H1 (cell line): ENCODE results near the gene TOB1. TPM values are rescaled to one million over a fixed set of nuclear protein-coding genes. Genes with fewer than 3 reads are reported as not detected.

ENCODE experiments used
- polyA plus RNA-seq, 7 experiments: library from polyadenylated mRNA; depleted of rRNA in 3 of 7; stranded (reverse) in 5 of 7; unstranded in 2 of 7; fragments of >200 nt in 5 of 7; fragments of 200-250 nt in 2 of 7; gene quantifications; 1 replicate in 5 of 7; 2 replicates in 1 of 7; 4 replicates in 1 of 7; pipeline versions ENCODE4 v1.2.1 to v1.2.3, GENCODE V29; 2011 to 2013; ENCODE audit warnings: missing spikeins in 2 of 7, mixed read lengths in 2 of 7
- total RNA-seq: library from RNA; stranded (reverse); fragmentation: NEBNext Ultra II Directional; extraction: Animal tissue kit (Norgen Biotek cat#: 25700); gene quantifications from 2 replicates; pipeline ENCODE4 v1.2.1, GENCODE V29; 2021
- TF ChIP-seq, protein P1 (sequence below), 3 experiments: IDR thresholded peaks; 1 replicate in 2 of 3; 2 replicates in 1 of 3; pipeline versions ENCODE4 v1.5.1 to v1.6.1; 2011; ENCODE audit warnings: low read length in 3 of 3, mild to moderate bottlenecking in 3 of 3, inconsistent platforms in 2 of 3, low read depth in 1 of 3, moderate library complexity in 1 of 3; ENCODE audit not compliant: insufficient read depth in 1 of 3; ENCODE audit errors: control extremely low read depth in 1 of 3

Gene TOB1
- total and polyA plus RNA-seq, 2 of the 8 experiments (the other 6 are each of a cell fraction or from before 2014, with no cell fraction given), result 14.4 to 20.8 TPM

DNA sequence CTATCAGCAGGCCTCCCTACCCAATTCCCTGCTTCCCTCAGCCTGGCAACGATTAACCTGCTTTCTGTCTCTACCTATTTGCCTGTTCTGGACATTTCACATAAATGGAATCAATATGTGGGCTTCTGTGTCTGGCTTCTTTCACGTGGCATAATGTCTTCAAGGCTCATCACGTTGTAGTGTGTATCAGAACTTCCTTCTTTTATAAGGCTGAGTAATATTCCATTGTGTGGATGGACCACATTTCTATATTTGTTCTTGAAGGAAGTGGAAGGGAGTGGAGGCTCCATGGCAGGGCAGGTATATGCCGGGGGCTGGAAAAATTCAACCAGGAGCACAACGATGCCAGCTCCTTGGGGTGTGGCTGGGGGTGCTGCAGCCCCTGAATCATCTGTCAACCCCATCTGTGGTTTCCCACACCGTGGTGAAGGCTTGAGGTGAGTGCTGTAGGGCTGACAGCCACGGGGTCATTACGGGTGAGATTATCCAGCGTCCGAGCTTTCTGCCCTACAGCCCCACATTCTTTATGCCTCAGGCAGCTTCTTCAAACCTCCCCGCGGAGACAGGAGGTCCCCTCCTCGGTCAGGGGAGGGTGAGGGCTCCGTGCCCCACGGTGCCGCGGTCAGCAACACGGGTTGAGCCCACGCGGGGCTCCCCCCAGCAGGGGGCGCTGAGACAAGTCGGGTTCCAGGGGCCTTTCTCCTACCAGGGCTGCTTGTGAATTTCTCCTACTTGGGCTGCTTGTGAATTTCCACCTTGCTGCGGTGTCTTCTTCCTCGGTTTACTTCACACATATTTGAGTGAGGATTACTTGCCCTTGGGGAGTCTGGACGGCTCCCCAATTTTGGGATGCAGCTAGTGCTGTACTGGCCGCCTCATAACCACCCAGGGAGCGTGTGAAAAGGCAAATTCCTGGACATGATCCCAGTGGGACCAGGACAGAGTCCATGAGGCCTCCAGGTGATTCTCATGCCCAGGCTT is 49.1 kb downstream of the TOB1 start (continued):
- TF ChIP-seq, protein P1, sequence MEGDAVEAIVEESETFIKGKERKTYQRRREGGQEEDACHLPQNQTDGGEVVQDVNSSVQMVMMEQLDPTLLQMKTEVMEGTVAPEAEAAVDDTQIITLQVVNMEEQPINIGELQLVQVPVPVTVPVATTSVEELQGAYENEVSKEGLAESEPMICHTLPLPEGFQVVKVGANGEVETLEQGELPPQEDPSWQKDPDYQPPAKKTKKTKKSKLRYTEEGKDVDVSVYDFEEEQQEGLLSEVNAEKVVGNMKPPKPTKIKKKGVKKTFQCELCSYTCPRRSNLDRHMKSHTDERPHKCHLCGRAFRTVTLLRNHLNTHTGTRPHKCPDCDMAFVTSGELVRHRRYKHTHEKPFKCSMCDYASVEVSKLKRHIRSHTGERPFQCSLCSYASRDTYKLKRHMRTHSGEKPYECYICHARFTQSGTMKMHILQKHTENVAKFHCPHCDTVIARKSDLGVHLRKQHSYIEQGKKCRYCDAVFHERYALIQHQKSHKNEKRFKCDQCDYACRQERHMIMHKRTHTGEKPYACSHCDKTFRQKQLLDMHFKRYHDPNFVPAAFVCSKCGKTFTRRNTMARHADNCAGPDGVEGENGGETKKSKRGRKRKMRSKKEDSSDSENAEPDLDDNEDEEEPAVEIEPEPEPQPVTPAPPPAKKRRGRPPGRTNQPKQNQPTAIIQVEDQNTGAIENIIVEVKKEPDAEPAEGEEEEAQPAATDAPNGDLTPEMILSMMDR (IDR thresholded peaks at IDR 0.05; ENCODE audit: control extremely low read depth in 1 of 3, insufficient read depth in 1 of 3, low read depth in 1 of 3, low read length in 3 of 3), result peak; percentile 67 to 76 (median 68)
